Inflammatory macrophage treated with lipopolysaccharide for 4 hours (primary cell): ENCODE data around the gene INSIG2.

Experiments
- DNase-seq: peaks from one replicate; pipeline ENCODE4 v3.0.0-alpha.2; 2020

INSIG2 gene

GRCh38 chr2:118131771-118132170 is 43.5 kb downstream of the INSIG2 start:
- no peak for DNase-seq

- DNase-seq = no peak
Observed at GRCh38 chr2:118133916-118134315, 45.6 kb downstream of the INSIG2 start.

GRCh38 chr2:118134650-118135049 is 46.4 kb downstream of the INSIG2 start:
- no peak for DNase-seq

- DNase-seq = no peak
Observed at GRCh38 chr2:118145207-118145606, 56.9 kb downstream of the INSIG2 start.

GRCh38 chr2:118145806-118146205 is 57.5 kb downstream of the INSIG2 start:
- DNase-seq = no peak

- no peak for DNase-seq
Observed at GRCh38 chr2:118146315-118147283, 58.3 kb downstream of the INSIG2 start.

- no peak for DNase-seq
Observed at GRCh38 chr2:118148133-118148532, 59.9 kb downstream of the INSIG2 start.

GRCh38 chr2:118148809-118149208 is 60.5 kb downstream of the INSIG2 start:
- DNase-seq = peak; percentile 33

- DNase-seq = no peak
Observed at GRCh38 chr2:118150294-118150693, 62.0 kb downstream of the INSIG2 start.

GRCh38 chr2:118151831-118152230 is 63.6 kb downstream of the INSIG2 start:
- DNase-seq = no peak

- DNase-seq = no peak
Observed at GRCh38 chr2:118153433-118153832, 65.2 kb downstream of the INSIG2 start.

- no peak for DNase-seq
Observed at GRCh38 chr2:118154176-118154575, 65.9 kb downstream of the INSIG2 start.
